GM10266 (cell line): Measurements from ENCODE around the gene MMP23B.

Experiments used
- DNase-seq: peaks from one replicate; pipeline ENCODE4 v3.0.0; 2012; ENCODE audit errors: extremely low spot score
- CTCF ChIP-seq: IDR thresholded peaks from 2 replicates; pipeline ENCODE4 v1.5.1; 2012; ENCODE audit warnings: mild to moderate bottlenecking, low read depth; ENCODE audit not compliant: control insufficient read depth, insufficient read depth; ENCODE audit errors: missing control alignments

The MMP23B gene

GRCh38 chr1:1600861-1601563, 31.0 kb upstream of the MMP23B start:
- DNase-seq = peak; percentile 31
- TF ChIP-seq CTCF = no peak

GRCh38 chr1:1601564-1602303, 30.2 kb upstream of the MMP23B start:
- DNase-seq = no peak
- no peak for TF ChIP-seq CTCF

- peak; percentile 85 for DNase-seq
- no peak for TF ChIP-seq CTCF
Measured at GRCh38 chr1:1602304-1602967, 29.5 kb upstream of the MMP23B start.

- TF ChIP-seq CTCF = no peak
- no peak for DNase-seq
Measured at GRCh38 chr1:1602968-1603506, 28.9 kb upstream of the MMP23B start.

GRCh38 chr1:1603671-1604373, 28.2 kb upstream of the MMP23B start:
- no peak for TF ChIP-seq CTCF
- no peak for DNase-seq

- no peak for TF ChIP-seq CTCF
- no peak for DNase-seq
Measured at GRCh38 chr1:1604374-1605033, 27.5 kb upstream of the MMP23B start.
